ENCODE measurements around the gene SLC17A9.

Gene SLC17A9, protein sequence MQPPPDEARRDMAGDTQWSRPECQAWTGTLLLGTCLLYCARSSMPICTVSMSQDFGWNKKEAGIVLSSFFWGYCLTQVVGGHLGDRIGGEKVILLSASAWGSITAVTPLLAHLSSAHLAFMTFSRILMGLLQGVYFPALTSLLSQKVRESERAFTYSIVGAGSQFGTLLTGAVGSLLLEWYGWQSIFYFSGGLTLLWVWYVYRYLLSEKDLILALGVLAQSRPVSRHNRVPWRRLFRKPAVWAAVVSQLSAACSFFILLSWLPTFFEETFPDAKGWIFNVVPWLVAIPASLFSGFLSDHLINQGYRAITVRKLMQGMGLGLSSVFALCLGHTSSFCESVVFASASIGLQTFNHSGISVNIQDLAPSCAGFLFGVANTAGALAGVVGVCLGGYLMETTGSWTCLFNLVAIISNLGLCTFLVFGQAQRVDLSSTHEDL

DNA sequence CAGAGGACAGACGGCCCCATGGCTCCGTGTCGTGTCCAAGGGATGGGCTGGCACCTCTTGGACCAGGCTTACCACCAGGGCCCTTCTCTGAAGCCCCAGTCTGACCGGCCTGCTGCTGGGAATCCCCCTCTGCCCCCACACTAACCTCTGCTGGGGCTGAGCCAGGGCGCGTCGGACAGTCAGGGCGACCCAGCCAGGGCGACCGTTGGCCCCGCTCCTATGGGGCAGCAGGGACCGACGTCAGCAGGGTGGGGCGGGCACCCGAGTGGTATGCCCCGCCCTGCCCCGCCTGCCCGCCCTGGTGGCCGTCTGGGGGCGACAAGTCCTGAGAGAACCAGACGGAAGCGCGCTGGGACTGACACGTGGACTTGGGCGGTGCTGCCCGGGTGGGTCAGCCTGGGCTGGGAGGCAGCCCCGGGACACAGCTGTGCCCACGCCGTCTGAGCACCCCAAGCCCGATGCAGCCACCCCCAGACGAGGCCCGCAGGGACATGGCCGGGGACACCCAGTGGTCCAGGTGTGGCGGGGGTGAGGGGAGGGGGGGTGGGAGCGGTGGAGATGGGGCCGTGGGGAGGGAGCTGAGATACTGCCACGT lies at the start of gene SLC17A9:
TSS of gene SLC17A9 (plus strand) at position 337 of the 595 bp plus-strand sequence. CDS start at position 459, 122 bp downstream.
- DNase-seq (ENCODE audit: low read depth): peak; percentile 84

DNA sequence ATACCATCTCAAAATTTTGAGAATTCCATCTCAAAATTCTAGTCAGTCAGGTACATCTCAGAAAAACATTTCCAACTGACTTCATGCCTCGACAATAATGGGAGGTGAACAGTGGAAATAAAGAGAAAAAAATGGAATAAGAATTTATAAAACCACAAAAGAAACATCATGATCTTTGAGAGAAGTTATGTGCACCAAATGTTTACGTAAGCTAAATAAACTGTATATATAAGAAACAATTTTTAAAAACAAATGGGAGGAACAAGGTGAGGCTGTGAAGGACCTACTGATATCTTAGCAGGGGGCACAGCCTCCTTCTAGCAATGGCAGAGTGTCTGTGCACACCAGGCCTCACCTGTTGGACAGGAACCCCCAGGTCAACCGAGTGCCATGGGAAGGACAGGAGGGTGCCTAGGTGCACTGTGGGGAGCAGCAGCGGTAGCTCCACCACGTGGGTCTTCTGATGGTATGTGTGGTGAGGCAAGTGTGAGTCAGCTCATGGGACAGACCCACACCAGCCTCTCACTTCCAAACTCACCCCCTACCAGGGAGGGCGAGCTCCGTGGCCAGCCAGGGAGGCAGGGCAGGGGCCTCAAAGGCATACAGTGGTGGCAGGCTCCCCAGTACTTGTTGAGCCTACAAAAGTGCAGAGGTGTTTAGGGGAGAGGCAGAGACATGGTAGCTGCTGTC lies 49.4 kb upstream of the SLC17A9 start:
- DNase-seq (ENCODE audit: low read depth): no peak

DNA sequence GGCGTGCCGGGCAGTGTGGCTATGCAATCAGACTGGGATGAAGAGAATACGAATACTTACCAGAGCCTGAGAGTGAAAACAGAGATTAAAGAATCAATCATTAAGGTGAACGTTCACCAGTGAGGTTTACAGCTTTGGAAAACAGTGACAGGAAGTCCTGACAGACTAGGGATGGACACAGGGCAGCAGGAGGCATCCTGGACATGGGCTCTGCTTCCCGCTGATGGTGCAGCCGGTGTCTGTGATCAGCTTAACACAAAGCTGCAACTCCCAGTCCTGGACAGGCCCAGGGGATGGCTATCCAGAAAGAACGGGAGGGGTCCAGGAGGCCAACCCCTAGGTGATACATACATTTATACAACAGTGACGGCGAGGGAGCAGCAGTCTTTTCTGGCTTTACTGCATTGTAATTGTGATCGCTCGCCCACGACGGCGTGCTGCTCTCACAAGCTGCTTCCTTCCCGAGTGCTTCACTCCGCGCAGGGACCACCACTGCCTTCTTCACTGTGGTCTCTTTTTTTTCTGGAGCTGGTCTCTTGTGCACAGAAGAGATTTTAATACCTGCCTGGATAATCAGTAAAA lies 46.9 kb upstream of the SLC17A9 start:
- DNase-seq (ENCODE audit: low read depth): no peak

DNA sequence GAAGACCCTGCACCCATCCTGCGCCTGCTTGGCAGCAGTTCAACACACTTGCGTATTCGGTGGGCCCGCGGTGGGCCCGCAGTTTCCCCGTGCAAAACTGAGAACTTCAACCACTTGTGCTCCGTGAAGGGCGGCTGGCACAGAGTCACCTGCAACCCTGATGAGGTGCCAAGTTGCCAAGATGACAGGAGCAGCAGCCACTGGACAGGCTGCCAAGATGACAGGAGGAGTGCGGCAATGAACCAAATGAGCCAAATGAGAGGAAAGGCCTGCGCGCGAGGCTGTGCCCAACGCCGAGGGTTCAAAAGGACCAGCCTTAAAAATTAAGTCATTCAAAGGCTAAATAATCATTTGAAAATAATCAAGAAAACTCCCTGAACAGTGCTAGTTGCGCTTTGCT lies 46.3 kb upstream of the SLC17A9 start:
- DNase-seq (ENCODE audit: low read depth): no peak

DNA sequence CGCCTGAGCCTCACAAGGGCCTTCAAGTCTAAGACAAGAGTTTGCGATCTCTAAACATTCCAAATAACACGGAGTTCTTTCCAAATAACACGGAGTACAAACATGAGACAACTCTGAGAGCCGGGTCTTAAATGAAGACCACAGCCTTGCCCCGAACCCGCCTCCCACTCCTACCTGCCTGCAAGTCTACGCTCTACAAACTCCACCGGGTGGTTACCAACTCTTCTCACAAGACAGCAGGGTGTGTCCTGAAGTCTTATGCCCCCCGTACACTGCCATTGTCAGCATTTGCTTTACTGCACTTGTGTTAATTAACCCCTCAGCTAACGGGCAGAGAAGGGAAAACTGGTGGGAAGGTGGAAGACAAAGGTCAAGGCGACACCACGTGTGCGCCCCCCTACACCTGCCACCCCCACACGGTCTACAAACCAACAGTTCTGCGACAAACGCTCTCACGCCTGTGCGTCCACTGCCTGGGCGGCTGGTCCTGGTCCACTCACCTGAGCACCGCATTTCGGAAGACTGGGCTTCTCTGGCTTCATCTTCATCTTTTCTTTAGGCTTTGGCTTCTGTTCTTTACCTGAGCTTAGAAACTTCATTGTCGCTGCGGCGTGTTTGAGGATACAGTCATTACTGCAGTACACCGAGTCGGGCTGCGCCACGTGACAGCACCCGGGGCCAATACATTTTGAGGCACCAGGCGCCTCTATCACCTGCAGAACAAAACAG lies 45.7 kb upstream of the SLC17A9 start:
- DNase-seq (ENCODE audit: low read depth): no peak

DNA sequence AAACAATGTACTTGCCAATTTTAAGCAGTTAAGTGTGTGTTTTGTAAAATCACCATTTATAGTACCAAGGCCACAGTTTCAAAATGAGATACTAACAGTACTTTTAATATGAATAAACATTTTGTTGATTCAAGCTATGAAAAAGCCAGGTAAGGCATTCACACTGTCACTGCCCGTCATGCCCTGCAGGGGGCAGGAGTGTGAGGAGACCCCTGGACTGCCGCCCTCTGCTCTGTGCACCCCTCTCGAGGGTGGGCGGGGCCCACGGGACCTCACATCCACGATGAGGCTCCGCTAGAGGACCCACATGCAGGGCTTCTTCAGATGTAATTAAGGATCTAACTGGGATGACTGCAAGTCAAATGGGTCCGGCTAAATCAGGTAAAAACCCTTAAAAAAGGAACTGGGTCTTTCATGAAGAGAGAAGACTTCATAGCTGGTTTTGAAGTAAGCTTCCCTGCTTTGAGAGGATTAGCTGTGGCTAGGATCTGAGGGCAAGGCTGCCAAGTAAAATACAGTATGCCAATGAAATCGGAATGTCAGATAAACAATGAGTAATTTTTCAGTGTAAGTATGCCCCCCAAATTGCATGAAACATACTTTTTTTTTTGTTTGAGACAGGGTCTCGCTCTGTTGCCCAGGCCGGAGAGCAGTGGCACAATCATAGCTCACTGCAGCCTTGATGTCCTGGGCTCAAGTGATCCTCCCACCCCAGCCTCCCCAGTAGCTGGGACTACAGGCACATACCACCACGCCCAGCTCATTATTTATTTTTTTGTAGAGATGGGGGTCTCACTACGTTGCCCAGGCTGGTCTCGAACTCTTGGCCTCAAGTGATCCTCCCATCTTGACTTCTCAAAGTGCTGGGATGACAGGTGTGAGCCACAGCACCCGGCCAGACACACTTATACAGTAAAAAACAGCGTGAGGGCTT lies 44.9 kb upstream of the SLC17A9 start:
- no peak for DNase-seq (ENCODE audit: low read depth)

DNA sequence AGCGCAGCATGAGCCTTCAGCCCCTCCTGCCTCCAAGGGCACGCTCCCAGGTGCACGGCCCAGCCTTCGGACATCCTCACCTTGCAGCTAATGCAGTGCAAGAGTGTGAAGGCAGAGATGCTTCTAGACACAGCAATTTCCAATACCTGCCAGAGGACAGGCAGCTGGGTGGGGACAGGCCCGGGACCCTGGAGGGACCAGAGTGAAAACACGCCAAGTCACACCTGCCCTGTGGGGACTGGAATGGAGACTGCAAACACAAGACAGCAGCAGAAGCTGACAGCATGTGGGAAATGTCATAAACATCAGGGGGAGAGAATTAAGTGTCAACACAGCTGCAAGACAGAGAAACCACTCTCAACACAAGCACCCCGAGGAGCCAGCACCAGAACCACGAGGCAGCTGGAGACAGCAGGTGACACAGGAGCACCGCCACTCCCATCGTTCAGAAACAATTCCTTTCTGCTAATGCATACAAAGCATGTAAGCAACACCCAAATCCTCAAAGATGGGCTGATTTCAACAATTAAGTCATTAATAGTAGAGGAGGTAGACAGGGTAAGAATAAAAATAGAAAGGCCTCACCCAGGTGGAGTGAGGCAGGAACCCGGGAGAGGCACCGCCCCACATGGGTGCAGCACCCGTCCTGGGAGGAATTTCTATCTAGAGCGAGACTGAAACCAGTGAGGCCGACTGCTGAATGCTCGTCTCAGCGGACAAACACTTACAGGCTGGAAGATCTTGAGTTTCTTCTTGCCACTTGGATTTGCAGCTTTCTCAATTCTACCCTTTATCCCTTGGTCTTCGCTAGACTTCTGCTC lies 43.3 kb upstream of the SLC17A9 start:
- no peak for DNase-seq (ENCODE audit: low read depth)

DNA sequence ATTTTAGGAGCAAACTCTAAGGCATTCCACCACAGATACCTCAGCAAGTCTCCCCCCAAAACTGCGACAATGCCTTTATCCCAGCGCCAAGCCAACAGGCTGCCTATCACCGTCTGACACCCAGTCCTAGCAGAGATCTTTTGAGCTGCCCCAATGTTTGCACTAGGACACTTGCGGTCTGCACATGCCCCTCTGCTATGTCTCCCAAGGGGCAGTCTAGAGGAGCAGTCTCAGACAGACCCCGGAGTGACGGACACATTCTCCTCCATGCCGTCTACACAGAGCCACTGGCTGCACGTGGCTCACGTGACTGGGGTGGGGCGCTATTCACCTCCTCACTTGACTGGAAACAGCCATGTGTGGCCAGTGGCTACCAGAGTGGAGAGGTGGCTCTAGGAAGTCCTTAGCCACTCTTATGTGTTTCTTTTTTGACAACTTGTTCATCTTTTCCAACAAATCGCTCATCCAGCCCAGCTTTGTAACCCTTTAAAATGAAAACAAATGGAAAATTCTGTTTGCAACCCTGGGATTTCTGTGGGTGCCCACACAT lies 42.2 kb upstream of the SLC17A9 start:
- DNase-seq (ENCODE audit: low read depth): no peak

DNA sequence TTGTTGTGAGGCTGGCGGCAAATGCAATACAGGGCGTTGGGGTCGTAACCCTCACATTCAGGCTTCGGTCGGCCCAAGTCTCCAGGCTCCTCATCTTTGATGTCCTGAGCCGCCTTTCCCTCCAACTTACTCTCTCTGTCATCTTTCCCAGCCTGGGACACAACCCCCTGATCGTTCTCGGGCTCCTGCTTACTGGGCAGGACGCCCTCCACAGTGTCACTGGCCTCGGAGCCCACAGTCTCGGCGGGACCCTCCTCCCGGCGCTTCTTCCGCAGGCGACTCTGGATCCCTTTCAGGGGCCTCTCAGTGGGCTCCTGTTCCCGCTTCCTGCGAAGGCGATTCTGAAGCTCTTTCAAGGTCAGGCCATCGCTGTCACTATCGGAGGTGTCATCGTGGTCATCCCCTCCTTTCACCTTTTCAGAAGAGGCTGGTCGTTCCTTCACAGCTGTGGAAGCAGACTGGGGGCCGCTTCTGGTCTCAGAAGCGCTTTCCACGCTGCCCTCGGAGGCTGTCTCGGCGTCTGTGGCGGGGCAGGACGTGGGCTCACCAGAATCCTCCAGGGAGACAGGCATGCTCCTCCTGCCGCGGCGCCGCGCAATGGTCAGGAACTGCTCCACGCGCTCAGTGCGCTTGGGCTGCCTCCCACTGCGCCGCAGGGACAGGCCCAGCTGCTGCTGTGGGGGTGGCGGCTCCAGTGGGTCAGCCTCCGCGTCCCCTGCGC lies 41.6 kb upstream of the SLC17A9 start:
- DNase-seq (ENCODE audit: low read depth): no peak

DNA sequence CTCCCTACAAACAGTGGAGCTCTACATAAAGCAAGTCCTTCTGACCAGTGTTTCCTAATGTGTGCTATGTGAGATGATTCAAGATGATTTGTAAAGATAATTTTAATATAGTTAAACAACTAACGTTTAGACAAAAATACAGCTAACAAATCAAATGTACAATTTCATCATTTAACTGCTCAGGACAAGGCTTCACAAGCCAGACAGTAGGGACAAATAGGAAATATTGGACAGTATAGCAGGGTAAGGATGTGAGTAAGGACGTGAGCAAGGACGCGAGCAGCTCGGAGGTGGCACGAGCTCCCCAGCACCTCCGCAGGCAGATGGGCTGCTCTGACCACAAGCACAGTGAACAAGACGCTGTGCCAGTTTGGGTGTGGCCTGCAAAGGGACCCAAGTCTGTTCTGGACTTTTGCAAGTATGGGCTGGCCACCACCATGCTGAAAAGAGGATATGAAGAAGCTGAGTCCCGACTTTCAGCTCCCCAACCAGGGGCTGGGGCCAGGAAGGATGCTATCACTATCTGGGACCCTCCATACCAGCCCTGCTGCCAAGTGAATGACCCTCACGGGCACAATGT lies 40.7 kb upstream of the SLC17A9 start:
- DNase-seq (ENCODE audit: low read depth): no peak

DNA sequence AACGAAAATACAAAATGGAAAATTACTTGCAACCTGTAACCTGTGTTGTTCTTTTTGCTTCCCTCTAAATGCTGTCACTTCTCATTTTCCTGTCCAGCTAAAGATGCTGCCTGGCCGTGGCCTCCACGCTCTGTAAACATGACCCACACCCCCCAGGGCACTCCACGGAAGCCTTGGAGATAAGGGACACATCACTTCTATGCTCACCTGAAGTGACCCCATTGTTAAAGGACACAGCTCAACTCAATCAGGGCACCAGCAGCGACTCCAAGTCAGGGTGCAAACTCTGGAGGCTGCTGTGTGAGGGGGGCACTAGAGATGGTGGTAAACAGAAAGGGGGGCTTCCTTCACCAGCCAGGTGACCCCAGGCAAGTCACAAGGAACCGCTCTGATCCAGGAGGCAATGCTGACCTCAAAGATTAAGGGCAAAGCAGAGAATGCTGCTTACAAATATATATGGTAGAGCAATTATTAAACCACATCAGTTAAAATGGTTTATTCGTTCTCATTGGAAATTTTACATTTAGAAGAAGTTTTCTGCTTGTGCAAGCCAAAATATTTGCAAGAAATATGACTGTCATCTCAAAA lies 39.4 kb upstream of the SLC17A9 start:
- DNase-seq (ENCODE audit: low read depth): no peak

DNA sequence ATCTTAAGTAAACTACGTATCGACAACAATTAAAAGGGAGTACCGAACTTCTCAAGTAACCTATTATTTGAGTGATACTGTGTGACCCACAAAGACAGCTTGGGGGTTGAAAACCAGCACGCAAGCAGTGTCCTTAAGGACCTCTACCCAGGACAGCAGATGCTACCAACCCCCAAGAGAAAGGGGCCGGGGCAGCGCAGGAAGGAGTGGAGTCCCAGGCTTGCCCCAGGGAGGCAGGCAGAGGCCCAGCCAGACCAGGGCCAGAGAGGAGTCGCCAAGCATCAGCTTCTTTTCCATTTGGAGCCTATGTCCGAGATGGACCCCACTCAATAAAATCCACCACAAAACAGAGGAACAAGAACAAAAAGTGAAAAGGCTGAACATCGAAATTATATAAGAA lies 38.1 kb upstream of the SLC17A9 start:
- no peak for DNase-seq (ENCODE audit: low read depth)

DNA sequence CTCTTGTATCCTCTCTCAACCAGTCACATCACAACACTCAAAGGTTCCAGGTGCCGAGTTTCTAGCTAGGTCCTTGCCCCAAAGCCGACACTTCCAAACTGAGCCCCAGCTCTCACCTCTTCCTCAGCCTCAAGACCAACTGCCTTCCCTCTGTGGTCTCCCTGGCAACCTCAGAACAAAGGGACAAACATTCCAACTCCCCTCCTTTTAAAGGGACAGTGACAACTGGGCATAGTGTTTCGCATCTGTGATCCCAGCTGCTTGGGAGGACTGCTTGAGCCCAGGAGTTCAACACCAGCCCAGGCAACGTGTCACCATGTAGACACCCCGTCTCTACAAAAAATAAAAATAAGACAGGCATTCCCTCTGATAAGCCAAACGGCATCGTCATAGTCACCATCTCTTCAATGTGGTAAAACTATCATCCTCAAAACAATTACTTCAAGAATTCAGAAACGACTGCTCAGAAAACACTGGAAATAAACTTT lies 37.5 kb upstream of the SLC17A9 start:
- no peak for DNase-seq (ENCODE audit: low read depth)

DNA sequence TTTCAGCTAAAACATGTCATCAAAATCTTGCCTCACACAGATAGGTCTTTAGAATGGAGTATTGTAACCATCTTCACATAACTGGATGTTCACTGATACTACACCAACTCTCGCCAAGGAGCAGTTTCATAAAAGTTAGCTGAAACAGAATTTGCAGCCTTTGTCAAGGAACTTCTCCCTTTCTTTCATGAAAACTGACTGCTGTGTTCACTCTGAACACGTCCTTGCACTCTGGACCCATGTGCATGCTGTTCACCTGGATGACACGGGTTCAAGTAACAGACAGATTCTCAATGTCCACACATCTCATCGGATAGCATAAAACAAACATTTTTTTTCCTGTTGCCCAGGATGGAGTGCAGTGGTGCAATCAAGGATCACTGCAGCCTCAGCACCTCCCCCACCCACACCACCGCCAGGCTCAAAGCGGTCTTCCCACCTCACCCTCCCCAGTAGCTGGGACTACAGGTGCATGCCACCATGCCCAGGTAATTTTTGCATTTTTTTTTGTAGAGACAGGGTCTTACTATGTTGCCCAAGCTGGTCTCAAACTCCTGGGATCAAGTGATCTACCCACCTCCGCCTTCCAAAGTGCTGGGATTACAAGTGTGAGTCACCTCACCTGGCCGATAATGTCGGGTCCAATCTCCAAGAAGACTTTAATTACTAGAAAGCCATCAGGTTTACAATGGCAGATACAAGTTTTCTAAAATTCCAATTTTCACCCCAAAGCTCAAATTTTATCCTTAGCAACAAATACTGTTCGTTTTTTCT lies 35.6 kb upstream of the SLC17A9 start:
- DNase-seq (ENCODE audit: low read depth): no peak

DNA sequence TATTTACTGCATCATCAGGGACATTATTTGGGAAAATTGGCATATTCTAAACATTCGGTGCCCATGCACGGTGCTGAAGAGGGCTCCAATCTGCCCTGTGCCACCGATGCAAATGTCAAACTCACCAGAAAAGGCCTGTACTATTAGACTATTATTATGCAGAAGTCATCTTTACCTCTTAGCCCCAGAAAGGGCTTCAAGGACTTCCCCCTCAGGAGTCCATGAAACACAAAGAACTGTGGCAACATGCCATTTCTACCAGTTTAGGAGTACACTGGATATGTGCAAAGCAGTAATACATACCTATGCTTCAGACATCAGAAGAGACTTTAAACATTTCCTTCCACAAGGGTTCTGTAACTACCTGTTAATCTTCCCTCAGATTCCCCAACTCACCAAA lies 34.8 kb upstream of the SLC17A9 start:
- no peak for DNase-seq (ENCODE audit: low read depth)

DNA sequence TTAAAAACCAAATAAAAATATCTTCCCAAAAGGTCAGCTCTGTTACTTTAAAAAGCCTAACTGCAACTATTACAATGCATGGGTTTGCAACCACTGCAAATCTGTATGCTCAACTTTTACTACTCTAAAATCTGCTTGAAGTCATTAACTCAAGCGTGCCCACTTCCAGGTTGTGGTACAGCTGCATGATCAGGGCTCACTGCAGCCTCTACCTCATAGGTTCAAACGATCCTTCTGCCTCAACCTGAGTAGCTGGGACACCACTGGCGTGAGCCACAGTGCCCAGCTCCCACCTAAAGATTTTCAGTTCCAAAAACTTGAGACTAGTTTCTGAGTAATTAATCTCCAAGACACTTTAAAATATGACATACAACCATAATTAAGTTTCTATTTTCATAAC lies 34.4 kb upstream of the SLC17A9 start:
- no peak for DNase-seq (ENCODE audit: low read depth)

DNA sequence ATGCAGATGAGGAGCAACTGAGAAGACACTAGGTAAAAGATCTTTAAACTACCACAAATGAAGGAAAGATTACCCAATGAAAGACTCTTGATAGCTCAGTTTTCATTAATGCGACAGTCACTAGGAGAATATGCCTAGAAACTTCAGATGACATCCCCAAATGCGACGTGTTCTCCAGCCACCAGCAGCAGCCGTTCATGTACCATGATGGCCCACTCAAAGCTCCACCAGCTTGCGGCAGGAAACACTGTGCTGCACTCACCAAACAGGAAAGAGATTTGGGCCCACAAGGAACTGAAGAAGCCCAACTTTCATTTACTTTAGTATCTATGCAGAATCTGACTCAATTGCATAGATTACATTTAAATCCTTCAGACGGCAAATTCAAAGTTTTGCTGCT lies 33.7 kb upstream of the SLC17A9 start:
- DNase-seq (ENCODE audit: low read depth): no peak

Data from CMK (cell line).